ENCODE results near the gene CCNQ. TPM values are rescaled to one million over a fixed set of nuclear protein-coding genes. Genes with fewer than 3 reads are reported as not detected.
"Not testable (repeated sequence)": the region's sequence is repeated elsewhere in the genome, so short reads cannot be mapped to it uniquely, and the experiment has no call there.

CCNQ gene
- polyA plus RNA-seq, 1 of the 3 experiments (the other 2 are of a cell fraction): 45.3 TPM

GRCh38 chrX:153606503-153606902 is 7.6 kb upstream of the CCNQ start (continued):
- no peak for TF ChIP-seq MAX (IDR thresholded peaks at IDR 0.05; ENCODE audit: low read depth)

- CTCF ChIA-PET: interaction anchor here (1.2 to 13.0 kb wide), 5 partner anchors 10 to 65 kb away, joined by 3 to 128 read pairs (median 3); no protein-coding TSS in a partner anchor
- H3K4me3 ChIP-seq (ENCODE audit: low read depth in 2 of 2, low read length in 1 of 2); H2AFZ ChIP-seq (ENCODE audit: low read depth); H3K36me3 ChIP-seq (replicated peaks in 1 of 2; ENCODE audit: control insufficient read depth in 1 of 2, insufficient read depth in 2 of 2, low read length in 1 of 2); H3K27ac ChIP-seq (ENCODE audit: low read depth in 2 of 2, low read length in 1 of 2); H3K9ac ChIP-seq; H3K9me2 ChIP-seq; H3K79me2 ChIP-seq (ENCODE audit: insufficient read depth); H3K9me3 ChIP-seq; POLR2A ChIA-PET; DNase-seq; H4K20me1 ChIP-seq (ENCODE audit: insufficient read depth); H3K4me2 ChIP-seq; H3K4me1 ChIP-seq (ENCODE audit: control insufficient read depth in 1 of 2, insufficient read depth in 2 of 2, low read depth in 1 of 2, low read length in 1 of 2); H3F3A ChIP-seq (replicated peaks; ENCODE audit: insufficient read depth): not testable (repeated sequence)
- peaks cover 13% of the 10 kb centered on the region for H3K27me3 ChIP-seq (ENCODE audit: insufficient read depth)
- 27% methylated on average over 15 of the region's 18 CpGs for WGBS (ENCODE audit: low lambda C conversion rate)
These were observed 5.9 kb upstream of the CCNQ start for GRCh38 chrX:153604666-153605380.

DNA sequence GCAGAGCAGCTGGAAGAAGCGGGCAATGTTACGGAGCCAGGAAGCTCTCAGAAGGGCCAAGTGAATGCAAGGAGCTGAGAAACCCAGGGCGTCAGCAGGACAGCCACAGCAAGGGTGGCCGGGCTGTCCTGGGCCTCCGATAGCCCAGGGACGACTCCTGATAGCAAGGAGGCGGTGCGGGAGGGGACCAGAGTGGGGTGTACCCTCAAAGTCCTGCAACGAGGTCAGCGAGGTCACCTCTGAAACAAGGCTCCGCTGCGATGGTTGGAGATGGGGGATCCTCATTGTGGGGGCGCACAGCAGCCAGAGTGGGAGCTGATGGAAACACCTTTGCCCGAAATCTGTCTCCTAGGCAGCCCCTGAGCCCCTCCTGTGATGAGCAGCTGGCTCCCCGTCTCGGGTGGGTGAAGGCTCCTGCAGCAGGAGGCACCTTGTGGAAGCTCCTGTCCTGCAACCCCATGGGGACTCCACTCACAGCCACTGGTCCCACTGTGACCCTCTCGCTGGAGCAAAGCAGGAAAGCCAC is 4.3 kb upstream of the CCNQ start:
- no peaks in the 10 kb centered on the region for H3K9me3 ChIP-seq
- no peak for TF ChIP-seq RFX5 (IDR thresholded peaks at IDR 0.05; ENCODE audit: low read length)
- no peak for TF ChIP-seq SMC3 (IDR thresholded peaks at IDR 0.05; ENCODE audit: low read depth, low read length)
- TF ChIP-seq, protein P1, sequence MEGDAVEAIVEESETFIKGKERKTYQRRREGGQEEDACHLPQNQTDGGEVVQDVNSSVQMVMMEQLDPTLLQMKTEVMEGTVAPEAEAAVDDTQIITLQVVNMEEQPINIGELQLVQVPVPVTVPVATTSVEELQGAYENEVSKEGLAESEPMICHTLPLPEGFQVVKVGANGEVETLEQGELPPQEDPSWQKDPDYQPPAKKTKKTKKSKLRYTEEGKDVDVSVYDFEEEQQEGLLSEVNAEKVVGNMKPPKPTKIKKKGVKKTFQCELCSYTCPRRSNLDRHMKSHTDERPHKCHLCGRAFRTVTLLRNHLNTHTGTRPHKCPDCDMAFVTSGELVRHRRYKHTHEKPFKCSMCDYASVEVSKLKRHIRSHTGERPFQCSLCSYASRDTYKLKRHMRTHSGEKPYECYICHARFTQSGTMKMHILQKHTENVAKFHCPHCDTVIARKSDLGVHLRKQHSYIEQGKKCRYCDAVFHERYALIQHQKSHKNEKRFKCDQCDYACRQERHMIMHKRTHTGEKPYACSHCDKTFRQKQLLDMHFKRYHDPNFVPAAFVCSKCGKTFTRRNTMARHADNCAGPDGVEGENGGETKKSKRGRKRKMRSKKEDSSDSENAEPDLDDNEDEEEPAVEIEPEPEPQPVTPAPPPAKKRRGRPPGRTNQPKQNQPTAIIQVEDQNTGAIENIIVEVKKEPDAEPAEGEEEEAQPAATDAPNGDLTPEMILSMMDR (IDR thresholded peaks at IDR 0.05): no peak
- no peak for TF ChIP-seq EP300 (IDR thresholded peaks at IDR 0.05; ENCODE audit: borderline replicate concordance in 1 of 2, low read depth in 1 of 2, low read length in 1 of 2)
- ChIA-PET POLR2A (no interaction called here), CTCF (interaction anchor here (0.7 to 13.0 kb wide), 2 partner anchors 41 to 62 kb away, joined by 3 to 128 read pairs; no protein-coding TSS in a partner anchor)
- no peaks in the 10 kb centered on the region for H3K36me3 ChIP-seq (replicated peaks in 1 of 2; ENCODE audit: control insufficient read depth in 1 of 2, insufficient read depth in 2 of 2, low read length in 1 of 2)
- H3K79me2 ChIP-seq (ENCODE audit: insufficient read depth): peaks cover 3% of the 10 kb centered on the region; the same call in 1 of the 2 replicates
- no peak overlapping the region for H3K4me2 ChIP-seq
- H3K27me3 ChIP-seq (ENCODE audit: insufficient read depth): peaks cover 15% of the 10 kb centered on the region
- H3K27ac ChIP-seq (ENCODE audit: low read depth in 2 of 2, low read length in 1 of 2): no peak overlapping the region
- no peaks in the 10 kb centered on the region for H4K20me1 ChIP-seq (ENCODE audit: insufficient read depth)
- H3K4me1 ChIP-seq (ENCODE audit: control insufficient read depth in 1 of 2, insufficient read depth in 2 of 2, low read depth in 1 of 2, low read length in 1 of 2): peaks cover 0 to 5% of the 10 kb centered on the region in 2 experiments; a peak in 1 of 4 replicates
- H3F3A ChIP-seq (replicated peaks; ENCODE audit: insufficient read depth): no peaks in the 10 kb centered on the region
- H3K9me2 ChIP-seq: no peaks in the 10 kb centered on the region
- no peak overlapping the region for H3K9ac ChIP-seq
- DNase-seq: no peak
- H2AFZ ChIP-seq (ENCODE audit: low read depth): no peak overlapping the region
- H3K4me3 ChIP-seq (ENCODE audit: low read depth in 2 of 2, low read length in 1 of 2): no peak overlapping the region
- WGBS (ENCODE audit: low lambda C conversion rate): 68% methylated on average over 13 of the region's 17 CpGs
